T47D (cell line): Measurements from ENCODE around the gene PIWIL1.

Source experiments
- DNase-seq, 2 experiments: peaks; one replicate each; pipeline versions ENCODE4 v3.0.0 to v3.0.0-alpha.2; 2011 to 2012; ENCODE audit warnings: low read depth in 1 of 2, low spot score in 1 of 2
- JUND ChIP-seq: IDR thresholded peaks from 2 replicates; pipeline ENCODE4 v1.6.1; 2012; ENCODE audit warnings: low read depth
- in situ Hi-C: cut with HindIII; loops from 2 replicates; pipeline ENCODE4 v1.10.0; 2016; ENCODE audit warnings: low sequenced_read_pairs, low pct_unique_long_range_greater_than_20kb

Gene PIWIL1

DNA sequence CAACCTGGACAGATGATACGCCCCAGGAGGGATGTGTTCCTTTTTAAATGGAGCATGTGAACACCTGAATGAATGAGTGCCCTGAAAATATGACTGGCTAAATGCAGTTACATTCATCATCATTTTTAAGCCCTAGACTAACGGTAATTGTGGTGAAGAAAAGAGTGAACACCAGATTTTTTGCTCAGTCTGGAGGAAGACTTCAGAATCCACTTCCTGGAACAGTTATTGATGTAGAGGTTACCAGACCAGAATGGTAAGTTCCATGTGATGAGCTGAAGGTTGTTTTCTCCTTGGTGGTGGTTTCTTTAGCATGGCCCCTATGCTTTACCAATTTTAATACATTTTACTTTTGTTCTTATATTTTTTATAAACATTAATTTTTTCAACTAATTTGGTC lies 29.3 kb downstream of the PIWIL1 start:
- no peak for TF ChIP-seq JUND
- in situ Hi-C loops, result no loop called here
- DNase-seq, result no peak

DNA sequence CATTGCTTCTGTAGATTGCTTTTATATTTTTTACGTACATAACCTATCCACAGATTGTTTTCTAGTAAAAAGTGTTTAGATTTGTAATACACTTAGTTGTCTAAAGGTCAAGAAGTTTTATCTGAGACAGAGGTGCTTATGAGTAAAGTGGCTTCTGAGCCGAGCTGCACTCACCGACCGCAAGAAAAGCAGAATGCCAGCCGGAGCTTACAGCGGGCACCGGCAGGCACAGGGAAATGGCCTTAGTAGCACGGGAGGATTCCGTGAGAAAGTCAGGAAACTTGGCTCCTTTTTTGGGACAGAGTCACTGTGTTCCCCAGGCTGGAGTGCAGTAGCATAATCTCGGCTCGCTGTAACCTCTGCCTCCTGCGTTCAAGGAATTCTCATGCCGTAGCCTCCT lies 29.8 kb downstream of the PIWIL1 start:
- TF ChIP-seq JUND, result no peak
- in situ Hi-C loops, result no loop called here
- DNase-seq, result no peak

DNA sequence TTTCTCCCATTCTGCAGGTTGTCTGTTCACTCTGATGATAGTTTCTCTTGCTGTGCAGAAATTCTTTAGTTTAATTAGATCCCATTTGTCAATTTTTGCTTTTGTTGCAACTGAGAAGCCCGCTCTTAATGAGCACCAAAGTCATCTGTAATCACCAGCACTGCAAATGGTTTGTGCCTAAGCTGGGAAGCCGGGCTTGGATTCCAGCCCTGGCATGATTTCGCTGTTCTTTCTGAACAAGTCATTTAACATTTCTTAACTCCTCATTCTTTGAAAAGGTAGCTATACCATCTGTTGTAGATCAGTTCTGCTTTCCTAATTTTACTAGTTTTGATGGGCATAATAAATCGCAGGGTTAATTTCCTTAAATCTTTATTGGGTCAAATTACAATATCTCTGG lies 32.1 kb downstream of the PIWIL1 start:
- in situ Hi-C loops, result no loop called here
- DNase-seq, result no peak
- no peak for TF ChIP-seq JUND

DNA sequence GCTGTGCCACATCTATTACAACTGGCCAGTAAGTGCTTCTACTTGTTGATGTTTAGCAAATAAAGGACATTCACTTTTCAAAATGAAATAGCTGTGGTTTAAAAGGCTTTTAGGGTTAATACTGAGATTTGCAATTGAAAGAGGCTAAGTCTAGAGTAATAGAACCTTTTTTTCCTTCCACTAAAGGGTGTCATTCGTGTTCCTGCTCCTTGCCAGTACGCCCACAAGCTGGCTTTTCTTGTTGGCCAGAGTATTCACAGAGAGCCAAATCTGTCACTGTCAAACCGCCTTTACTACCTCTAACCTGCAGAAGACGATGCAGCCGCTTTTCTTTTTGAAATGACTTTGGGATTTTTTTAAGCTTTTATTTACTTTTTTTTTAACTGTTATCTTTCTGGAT lies 33.6 kb downstream of the PIWIL1 start:
- in situ Hi-C loops, result no loop called here
- peak in 1 of 2 experiments; percentile 20 for DNase-seq
- no peak for TF ChIP-seq JUND

DNA sequence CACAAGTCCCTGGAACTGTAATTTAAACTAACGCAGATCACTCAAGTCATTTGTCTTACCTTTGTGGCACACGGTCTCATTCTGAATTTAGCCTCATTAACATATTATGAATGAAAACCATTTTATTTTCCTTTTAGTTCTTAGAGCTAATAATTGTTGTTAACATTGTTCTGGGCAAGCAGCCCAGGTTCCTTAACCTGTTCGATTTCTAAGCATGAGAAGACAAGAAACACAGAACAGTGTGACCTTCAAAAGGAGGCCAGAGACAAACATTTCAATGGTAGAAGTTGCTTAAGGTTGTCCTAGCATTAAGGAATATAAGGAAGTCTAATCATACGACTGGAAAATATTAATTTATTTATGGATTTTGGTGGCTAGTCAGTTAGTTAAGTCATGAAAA lies 35.2 kb downstream of the PIWIL1 start:
- no peak for DNase-seq
- TF ChIP-seq JUND, result no peak
- in situ Hi-C loops, result no loop called here

DNA sequence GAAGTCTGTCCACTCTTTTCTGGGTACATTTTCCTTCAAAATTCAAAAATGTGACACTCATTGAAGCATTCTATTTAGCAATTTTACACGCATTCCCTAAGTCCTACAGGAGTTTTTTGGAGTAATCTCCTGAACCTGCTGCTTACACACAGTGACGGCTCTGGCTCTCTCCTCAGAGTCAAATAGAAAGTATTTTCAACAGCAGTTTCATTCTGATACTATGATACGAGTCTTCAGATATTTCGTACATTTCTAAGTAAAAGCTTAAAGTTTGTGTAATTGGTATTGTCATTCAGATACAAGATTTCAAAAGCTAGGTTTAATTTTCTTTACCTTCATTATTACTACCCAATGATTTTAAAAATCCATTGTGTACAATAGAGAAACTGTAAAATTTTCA lies 36.4 kb downstream of the PIWIL1 start:
- in situ Hi-C loops, result no loop called here
- no peak for TF ChIP-seq JUND
- no peak for DNase-seq

- no peak for DNase-seq
- no peak for TF ChIP-seq JUND
- in situ Hi-C loops, result no loop called here
Observed at GRCh38 chr12:130375296-130376287, 37.9 kb downstream of the PIWIL1 start.

DNA sequence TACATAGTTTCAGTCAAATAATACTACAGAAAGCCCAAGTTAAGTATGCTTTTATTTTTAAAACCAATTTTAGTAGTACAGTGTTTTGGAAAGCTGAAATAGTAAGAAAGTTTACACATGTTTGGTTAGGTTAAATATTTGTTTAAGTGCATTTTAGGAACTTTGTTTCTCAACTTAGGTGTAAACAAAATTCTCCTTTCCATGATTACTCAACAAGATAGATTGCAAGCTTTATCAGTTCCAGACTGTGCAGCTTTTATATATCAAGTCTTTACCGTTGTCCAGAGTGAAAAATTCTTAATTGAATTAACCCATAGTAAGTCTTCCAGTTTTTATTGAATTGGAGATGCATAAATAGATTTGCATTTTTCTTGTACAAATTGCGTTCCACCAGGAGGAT lies 45.1 kb downstream of the PIWIL1 start:
- in situ Hi-C loops, result no loop called here
- DNase-seq, result no peak
- no peak for TF ChIP-seq JUND

GRCh38 chr12:130384234-130384633 lies 46.5 kb downstream of the PIWIL1 start:
- in situ Hi-C loops, result no loop called here
- no peak for DNase-seq
- TF ChIP-seq JUND, result no peak

- no peak for DNase-seq
- in situ Hi-C loops, result no loop called here
- TF ChIP-seq JUND, result no peak
Observed at GRCh38 chr12:130385193-130385592, 47.5 kb downstream of the PIWIL1 start.

DNA sequence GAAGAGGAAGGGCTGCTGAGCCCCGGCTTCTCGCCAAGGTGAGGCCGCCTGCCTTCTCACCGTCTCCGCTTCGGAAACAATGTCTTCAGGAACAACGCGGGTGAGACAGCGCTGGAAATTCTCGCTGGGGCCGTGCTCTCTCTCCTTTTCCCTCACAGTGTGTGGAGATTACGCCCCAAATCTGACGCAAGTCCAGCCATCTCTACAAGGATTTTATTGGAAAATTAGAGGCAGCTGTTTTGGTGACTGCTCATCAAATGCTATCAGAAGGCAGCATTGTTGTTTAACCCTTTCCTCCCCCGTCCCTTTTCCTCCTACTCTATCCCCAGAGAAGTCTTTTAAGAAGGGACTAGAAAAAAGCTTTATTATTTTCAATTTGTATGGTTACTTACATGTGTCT lies 53.5 kb downstream of the PIWIL1 start:
- no peak for DNase-seq
- TF ChIP-seq JUND, result no peak
- in situ Hi-C loops, result no loop called here

- in situ Hi-C loops, result no loop called here
- DNase-seq, result no peak
- TF ChIP-seq JUND, result no peak
Observed at GRCh38 chr12:130394906-130395305, 57.2 kb downstream of the PIWIL1 start.

DNA sequence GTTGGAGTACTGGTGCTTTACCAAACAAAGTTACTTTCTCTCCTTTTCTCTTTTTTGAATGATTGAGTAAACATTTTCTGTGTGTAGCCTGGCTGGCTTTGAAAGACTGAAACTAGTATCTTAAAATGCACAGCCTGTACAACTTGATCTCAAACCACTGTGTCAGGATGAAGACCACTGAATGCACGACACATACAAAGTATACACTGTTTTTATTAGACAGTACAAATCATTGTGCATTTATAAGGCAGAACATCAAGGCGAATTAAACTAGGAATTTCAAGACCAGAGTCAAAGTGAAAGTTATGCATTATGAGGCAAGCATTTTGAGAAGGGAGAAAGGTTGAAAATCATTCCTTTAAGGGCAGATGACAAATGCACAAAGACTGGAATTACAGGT lies 59.0 kb downstream of the PIWIL1 start:
- TF ChIP-seq JUND, result no peak
- in situ Hi-C loops, result no loop called here

More for the DNA sequence above, 59.0 kb downstream of the PIWIL1 start:
- DNase-seq, result no peak
